PC-9 (cell line): ENCODE data around the gene PLVAP.

Experiments used
- EZH2 ChIP-seq: fragments of 200-600 bp; sonication (generic); IDR thresholded peaks from 2 replicates; pipeline ENCODE4 v1.8.0; 2017; ENCODE audit warnings: antibody characterized with exemption, low read depth
- TF ChIP-seq, protein P1 (sequence below): fragments of 200-600 bp; sonication (generic); conservative IDR thresholded peaks from 2 replicates; pipeline ENCODE4 v1.6.1; 2017; ENCODE audit warnings: mixed run types, antibody characterized with exemption, mild to moderate bottlenecking, moderate library complexity

DNA sequence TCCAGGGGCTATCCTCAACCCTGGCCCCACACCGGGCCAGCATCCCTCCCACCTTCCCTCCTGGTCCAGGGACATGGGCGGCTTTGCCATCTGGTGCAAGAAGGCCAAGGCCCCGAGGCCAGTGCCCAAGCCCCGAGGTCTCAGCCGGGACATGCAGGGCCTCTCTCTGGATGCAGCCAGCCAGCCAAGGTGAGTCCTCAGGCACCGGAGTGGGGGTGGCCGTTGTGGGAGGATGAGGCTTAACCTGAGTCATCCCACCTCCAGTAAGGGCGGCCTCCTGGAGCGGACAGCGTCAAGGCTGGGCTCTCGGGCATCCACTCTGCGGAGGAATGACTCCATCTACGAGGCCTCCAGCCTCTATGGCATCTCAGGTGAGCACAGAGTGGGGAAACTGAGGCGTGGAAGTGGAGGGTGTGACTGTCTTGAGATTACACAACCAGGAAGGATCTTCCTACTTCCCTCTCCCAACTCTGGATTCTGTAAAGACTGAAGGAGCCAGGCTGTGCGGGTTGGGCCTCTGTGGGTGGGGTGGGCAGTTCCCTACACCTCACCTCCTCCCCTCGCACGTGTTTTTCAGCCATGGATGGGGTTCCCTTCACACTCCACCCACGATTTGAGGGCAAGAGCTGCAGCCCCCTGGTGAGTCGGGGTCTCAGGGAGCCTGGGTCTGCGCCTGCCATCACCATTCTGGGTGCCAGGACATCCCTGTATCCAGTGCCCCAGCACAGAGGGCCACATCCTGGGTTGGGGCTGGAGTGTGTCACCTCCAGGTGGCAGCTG is 46.5 kb upstream of the PLVAP start:
- TF ChIP-seq, protein P1, sequence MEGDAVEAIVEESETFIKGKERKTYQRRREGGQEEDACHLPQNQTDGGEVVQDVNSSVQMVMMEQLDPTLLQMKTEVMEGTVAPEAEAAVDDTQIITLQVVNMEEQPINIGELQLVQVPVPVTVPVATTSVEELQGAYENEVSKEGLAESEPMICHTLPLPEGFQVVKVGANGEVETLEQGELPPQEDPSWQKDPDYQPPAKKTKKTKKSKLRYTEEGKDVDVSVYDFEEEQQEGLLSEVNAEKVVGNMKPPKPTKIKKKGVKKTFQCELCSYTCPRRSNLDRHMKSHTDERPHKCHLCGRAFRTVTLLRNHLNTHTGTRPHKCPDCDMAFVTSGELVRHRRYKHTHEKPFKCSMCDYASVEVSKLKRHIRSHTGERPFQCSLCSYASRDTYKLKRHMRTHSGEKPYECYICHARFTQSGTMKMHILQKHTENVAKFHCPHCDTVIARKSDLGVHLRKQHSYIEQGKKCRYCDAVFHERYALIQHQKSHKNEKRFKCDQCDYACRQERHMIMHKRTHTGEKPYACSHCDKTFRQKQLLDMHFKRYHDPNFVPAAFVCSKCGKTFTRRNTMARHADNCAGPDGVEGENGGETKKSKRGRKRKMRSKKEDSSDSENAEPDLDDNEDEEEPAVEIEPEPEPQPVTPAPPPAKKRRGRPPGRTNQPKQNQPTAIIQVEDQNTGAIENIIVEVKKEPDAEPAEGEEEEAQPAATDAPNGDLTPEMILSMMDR: no peak
- TF ChIP-seq EZH2: no peak
